Neuron (in vitro differentiated cells): ENCODE measurements around the gene SEMA4C.

Experiments
- H2AFZ ChIP-seq: one replicate; pipeline ENCODE4 v1.6.1; 2013; ENCODE audit warnings: low read depth, mild to moderate bottlenecking, inconsistent platforms, low read length, moderate library complexity
- H3K27me3 ChIP-seq: one replicate; pipeline ENCODE4 v1.6.1; 2013; ENCODE audit warnings: low read length; ENCODE audit not compliant: insufficient read depth
- H3K36me3 ChIP-seq: one replicate; pipeline ENCODE4 v1.6.1; 2013; ENCODE audit warnings: low read length; ENCODE audit not compliant: insufficient read depth
- H3K4me1 ChIP-seq: one replicate; pipeline ENCODE4 v1.6.1; 2013; ENCODE audit warnings: low read length; ENCODE audit not compliant: insufficient read depth
- H3K4me3 ChIP-seq: 2 replicates; pipeline ENCODE4 v1.5.1; 2013; ENCODE audit warnings: mild to moderate bottlenecking, low read length, moderate library complexity
- H3K9me3 ChIP-seq: one replicate; pipeline ENCODE4 v1.6.1; 2013; ENCODE audit warnings: low read length

SEMA4C gene

GRCh38 chr2:96817882-96818281 lies 52.0 kb downstream of the SEMA4C start:
- no peak overlapping the region for H2AFZ ChIP-seq
- H3K27me3 ChIP-seq, result no peaks in the 10 kb centered on the region
- H3K4me3 ChIP-seq, result peak overlapping the region; percentile 52
- peaks cover 27% of the 10 kb centered on the region for H3K4me1 ChIP-seq
- no peaks in the 10 kb centered on the region for H3K9me3 ChIP-seq
- H3K36me3 ChIP-seq, result peaks cover 6% of the 10 kb centered on the region

- H3K27me3 ChIP-seq, result no peaks in the 10 kb centered on the region
- H3K4me1 ChIP-seq, result peaks cover 27% of the 10 kb centered on the region
- peaks cover 6% of the 10 kb centered on the region for H3K36me3 ChIP-seq
- no peaks in the 10 kb centered on the region for H3K9me3 ChIP-seq
- H3K4me3 ChIP-seq, result peak overlapping the region; percentile 52
- H2AFZ ChIP-seq, result no peak overlapping the region
These were observed 52.8 kb downstream of the SEMA4C start for GRCh38 chr2:96816836-96817702.

- H3K4me1 ChIP-seq, result peaks cover 27% of the 10 kb centered on the region
- H3K4me3 ChIP-seq, result peak within 1 kb of the TSS; percentile 52
- peak within 1 kb of the TSS; percentile 97 for H2AFZ ChIP-seq
- H3K27me3 ChIP-seq, result no peaks in the 10 kb centered on the region
- H3K9me3 ChIP-seq, result no peaks in the 10 kb centered on the region
- H3K36me3 ChIP-seq, result peaks cover 6% of the 10 kb centered on the region
These were observed 53.6 kb downstream of the SEMA4C start, which contains the start of gene CNNM3 for GRCh38 chr2:96816127-96816835. Gene CNNM3, plus strand, starts transcription at chr2:96816268. Its CDS starts 10 bp downstream, at chr2:96816278.

- Histone ChIP-seq H3K4me1 (peaks cover 27% of the 10 kb centered on the region), H3K4me3 (peak overlapping the region; percentile 52), H3K27me3 (no peaks in the 10 kb centered on the region), H3K36me3 (peaks cover 4% of the 10 kb centered on the region), H3K9me3 (no peaks in the 10 kb centered on the region), H2AFZ (peak overlapping the region; percentile 97)
These were observed 54.4 kb downstream of the SEMA4C start for GRCh38 chr2:96815326-96816126.

GRCh38 chr2:96813656-96814055 lies 56.2 kb downstream of the SEMA4C start:
- no peak overlapping the region for H3K4me3 ChIP-seq
- peaks cover 21% of the 10 kb centered on the region for H3K4me1 ChIP-seq
- no peaks in the 10 kb centered on the region for H3K27me3 ChIP-seq
- H2AFZ ChIP-seq, result no peak overlapping the region
- no peaks in the 10 kb centered on the region for H3K9me3 ChIP-seq
- H3K36me3 ChIP-seq, result peaks cover 8% of the 10 kb centered on the region

GRCh38 chr2:96811917-96812316 lies 58.0 kb downstream of the SEMA4C start:
- peaks cover 12% of the 10 kb centered on the region for H3K36me3 ChIP-seq
- H3K9me3 ChIP-seq, result no peaks in the 10 kb centered on the region
- no peak overlapping the region for H2AFZ ChIP-seq
- H3K27me3 ChIP-seq, result no peaks in the 10 kb centered on the region
- no peak overlapping the region for H3K4me3 ChIP-seq
- peaks cover 7% of the 10 kb centered on the region for H3K4me1 ChIP-seq

GRCh38 chr2:96810783-96811192 lies 59.1 kb downstream of the SEMA4C start:
- Histone ChIP-seq H3K27me3 (no peaks in the 10 kb centered on the region), H3K9me3 (no peaks in the 10 kb centered on the region), H3K4me1 (peaks cover 7% of the 10 kb centered on the region), H3K4me3 (no peak overlapping the region), H2AFZ (no peak overlapping the region), H3K36me3 (peaks cover 12% of the 10 kb centered on the region)

- no peak overlapping the region for H2AFZ ChIP-seq
- peaks cover 12% of the 10 kb centered on the region for H3K36me3 ChIP-seq
- peaks cover 4% of the 10 kb centered on the region for H3K4me1 ChIP-seq
- H3K9me3 ChIP-seq, result no peaks in the 10 kb centered on the region
- H3K27me3 ChIP-seq, result no peaks in the 10 kb centered on the region
- no peak overlapping the region for H3K4me3 ChIP-seq
These were observed 59.7 kb downstream of the SEMA4C start for GRCh38 chr2:96809951-96810782.
